T47D (cell line): ENCODE measurements around the gene TNFSF13.

Experiments
- DNase-seq, 2 experiments: peaks; one replicate each; pipeline versions ENCODE4 v3.0.0 to v3.0.0-alpha.2; 2011 to 2012; ENCODE audit warnings: low read depth in 1 of 2, low spot score in 1 of 2
- JUND ChIP-seq: IDR thresholded peaks from 2 replicates; pipeline ENCODE4 v1.6.1; 2012; ENCODE audit warnings: low read depth
- in situ Hi-C: cut with HindIII; loops from 2 replicates; pipeline ENCODE4 v1.10.0; 2016; ENCODE audit warnings: low sequenced_read_pairs, low pct_unique_long_range_greater_than_20kb

The TNFSF13 gene

GRCh38 chr17:7557775-7558543 lies 591 bp upstream of the TNFSF13 start:
- in situ Hi-C loops = no loop called here
- TF ChIP-seq JUND = no peak
- DNase-seq = peak; percentile 50 to 92

GRCh38 chr17:7559320-7560171 lies 996 bp downstream of the TNFSF13 start:
- no peak for TF ChIP-seq JUND
- in situ Hi-C loops = no loop called here
- no peak for DNase-seq

GRCh38 chr17:7560172-7561027 lies 1.9 kb downstream of the TNFSF13 start:
- in situ Hi-C loops = no loop called here
- TF ChIP-seq JUND = no peak
- peak in 1 of 2 experiments; percentile 80 for DNase-seq

- in situ Hi-C loops = no loop called here
- peak; percentile 71 to 85 for DNase-seq
These were observed 2.6 kb downstream of the TNFSF13 start for GRCh38 chr17:7561028-7561575.

GRCh38 chr17:7561589-7562207 lies 3.1 kb downstream of the TNFSF13 start, which contains the start of gene SENP3:
SENP3 (plus strand) TSS chr17:7561919; CDS start chr17:7563077, 1,158 bp downstream.
- no peak for TF ChIP-seq JUND
- in situ Hi-C loops = no loop called here

More at GRCh38 chr17:7561028-7561575, 2.6 kb downstream of the TNFSF13 start:
- TF ChIP-seq JUND = no peak

GRCh38 chr17:7562208-7562605 lies 3.7 kb downstream of the TNFSF13 start:
- in situ Hi-C loops = no loop called here

More at GRCh38 chr17:7561589-7562207, 3.1 kb downstream of the TNFSF13 start, which contains the start of gene SENP3:
- peak; percentile 88 to 89 for DNase-seq

GRCh38 chr17:7563115-7563869 lies 4.7 kb downstream of the TNFSF13 start:
- in situ Hi-C loops = no loop called here
- TF ChIP-seq JUND = no peak
- no peak for DNase-seq

More at GRCh38 chr17:7562208-7562605, 3.7 kb downstream of the TNFSF13 start:
- no peak for DNase-seq
- no peak for TF ChIP-seq JUND

GRCh38 chr17:7569571-7569970 lies 11.0 kb downstream of the TNFSF13 start:
- in situ Hi-C loops = no loop called here
- no peak for DNase-seq
- TF ChIP-seq JUND = no peak

- TF ChIP-seq JUND = no peak
- DNase-seq = no peak
- in situ Hi-C loops = no loop called here
These were observed 11.8 kb downstream of the TNFSF13 start for GRCh38 chr17:7570351-7570750.

- no peak for TF ChIP-seq JUND
- no peak for DNase-seq
- in situ Hi-C loops = no loop called here
These were observed 13.7 kb downstream of the TNFSF13 start for GRCh38 chr17:7572338-7572587.
